Thyroid gland (tissue), 4 donors: ENCODE results near the gene PLS3.

Experiments
- CTCF ChIP-seq, 6 experiments: fragments of 200-600 bp in 3 of 6; fragments of 450-650 bp in 3 of 6; sonication (generic) in 3 of 6; IDR thresholded peaks; one replicate each; pipeline ENCODE4 v1.5.1; 2016 to 2019; ENCODE audit warnings: antibody characterized with exemption in 6 of 6, mild to moderate bottlenecking in 2 of 6, inconsistent platforms in 1 of 6, moderate library complexity in 1 of 6
- POLR2A ChIP-seq, 2 donors: fragments of 450-650 bp; IDR thresholded peaks; one replicate each; pipeline ENCODE4 v1.6.1; 2017; ENCODE audit warnings: antibody characterized with exemption in 2 of 2, mild to moderate bottlenecking in 2 of 2, moderate library complexity in 1 of 2

GRCh38 chrX:115694028-115694427 lies 133.1 kb downstream of the PLS3 start:
- no peak for TF ChIP-seq CTCF (IDR thresholded peaks at IDR 0.05)
- TF ChIP-seq POLR2A (IDR thresholded peaks at IDR 0.05), result no peak
